Keratinocyte (primary cell): ENCODE data around the gene PACS2. TPM values are rescaled to one million over a fixed set of nuclear protein-coding genes. Genes with fewer than 3 reads are reported as not detected.
A peak's percentile ranks its signal among the peaks of the same experiment; 100 is the strongest.

Source experiments
- DNase-seq: peaks from one replicate; pipeline ENCODE4 v3.0.0-alpha.2; 2011; ENCODE audit warnings: low read depth, missing footprints, low spot score
- FAIRE-seq: peaks from 2 replicates; lab custom pipeline; 2011; peaks lifted over from hg19 to GRCh38; lab: Jason Lieb, UNC
- H2AFZ ChIP-seq: 2 replicates; pipeline ENCODE4 v1.6.0; 2012; ENCODE audit warnings: low read length, control low read depth, inconsistent platforms; ENCODE audit not compliant: control insufficient read depth
- H3K27ac ChIP-seq: 2 replicates; pipeline ENCODE4 v1.5.1; 2011; ENCODE audit warnings: low read length; ENCODE audit not compliant: control insufficient read depth, insufficient read depth
- H3K27me3 ChIP-seq: 3 replicates; pipeline ENCODE4 v1.6.0; 2011; ENCODE audit warnings: low read length; ENCODE audit not compliant: control insufficient read depth, insufficient read depth; ENCODE audit errors: extremely low read depth
- H3K36me3 ChIP-seq, 2 experiments: 2 replicates in 1 of 2; 3 replicates in 1 of 2; pipeline ENCODE4 v1.5.1; 2011; ENCODE audit warnings: low read length in 2 of 2, mild to moderate bottlenecking in 1 of 2; ENCODE audit not compliant: control insufficient read depth in 2 of 2, insufficient read depth in 2 of 2; ENCODE audit errors: extremely low read depth in 1 of 2
- H3K4me1 ChIP-seq: 3 replicates; pipeline ENCODE4 v1.5.1; 2011; ENCODE audit warnings: low read length; ENCODE audit not compliant: control insufficient read depth, insufficient read depth; ENCODE audit errors: extremely low read depth
- H3K4me2 ChIP-seq: 3 replicates; pipeline ENCODE4 v1.6.0; 2011; ENCODE audit warnings: low read depth, low read length; ENCODE audit not compliant: control insufficient read depth, insufficient read depth; ENCODE audit errors: extremely low read depth
- H3K4me3 ChIP-seq, 3 experiments: fragments of 200-600 bp in 1 of 3; sonication (generic) in 1 of 3; 2 replicates in 2 of 3; 3 replicates in 1 of 3; pipeline ENCODE4 v1.5.1; 2011 to 2016; ENCODE audit warnings: low read length in 3 of 3, mild to moderate bottlenecking in 3 of 3, control low read depth in 2 of 3, inconsistent platforms in 1 of 3, low read depth in 1 of 3, mixed read lengths in 1 of 3, mixed run types in 1 of 3, moderate library complexity in 1 of 3; ENCODE audit not compliant: control insufficient read depth in 2 of 3, insufficient read depth in 2 of 3; ENCODE audit errors: extremely low read depth in 1 of 3
- H3K79me2 ChIP-seq: 2 replicates; pipeline ENCODE4 v1.6.0; 2012; ENCODE audit warnings: low read length; ENCODE audit not compliant: control insufficient read depth, insufficient read depth
- H3K9ac ChIP-seq: 3 replicates; pipeline ENCODE4 v1.6.0; 2011; ENCODE audit warnings: low read length; ENCODE audit not compliant: control insufficient read depth, insufficient read depth; ENCODE audit errors: extremely low read depth
- H3K9me1 ChIP-seq: 3 replicates; pipeline ENCODE4 v1.6.0; 2011; ENCODE audit warnings: low read length; ENCODE audit not compliant: control insufficient read depth, insufficient read depth; ENCODE audit errors: extremely low read depth
- H3K9me3 ChIP-seq: 2 replicates; pipeline ENCODE4 v1.5.1; 2012; ENCODE audit warnings: low read depth, low read length; ENCODE audit not compliant: control insufficient read depth
- H4K20me1 ChIP-seq: 3 replicates; pipeline ENCODE4 v1.6.0; 2011; ENCODE audit warnings: low read length; ENCODE audit not compliant: control insufficient read depth, insufficient read depth; ENCODE audit errors: extremely low read depth
- EZH2 ChIP-seq: IDR thresholded peaks from one replicate; pipeline ENCODE4 v1.6.1; 2012; ENCODE audit warnings: inconsistent platforms, mild to moderate bottlenecking, low read length, moderate library complexity
- dilution Hi-C: fragments of 300-500 bp; cut with MboI; formaldehyde crosslinking; loops from one replicate; pipeline ENCODE4 v1.7.0; 2020; ENCODE audit warnings: low sequenced_read_pairs; ENCODE audit not compliant: extremely low pct_ligation_motif_present
- polyA plus RNA-seq, 5 experiments: library from polyadenylated mRNA; depleted of rRNA in 3 of 5; stranded (reverse) in 3 of 5; stranded (forward) in 1 of 5; unstranded in 1 of 5; fragments of >200 nt; gene quantifications; 1 replicate in 1 of 5; 2 replicates in 3 of 5; 3 replicates in 1 of 5; pipeline versions ENCODE4 v1.2.1 to v1.2.3, GENCODE V29; 2011 to 2012; ENCODE audit warnings: missing spikeins in 2 of 5, low read depth in 1 of 5, low replicate concordance in 1 of 5
- TF ChIP-seq, protein P1 (sequence below), 3 experiments: IDR thresholded peaks in 1 of 3; conservative IDR thresholded peaks in 1 of 3; optimal IDR thresholded peaks in 1 of 3; 2 replicates in 2 of 3; 3 replicates in 1 of 3; pipeline versions ENCODE3 to v1.5.1; 2011; ENCODE audit warnings: low read length in 3 of 3, mild to moderate bottlenecking in 3 of 3, moderate library complexity in 2 of 3, control low read depth in 1 of 3, inconsistent platforms in 1 of 3; ENCODE audit not compliant: insufficient read depth in 2 of 3; ENCODE audit errors: extremely low read depth in 1 of 3

PACS2 gene
- polyA plus RNA-seq, 1 donor (not counting 4 experiments of a cell fraction or from before 2014, with no cell fraction given) = 11.8 TPM

DNA sequence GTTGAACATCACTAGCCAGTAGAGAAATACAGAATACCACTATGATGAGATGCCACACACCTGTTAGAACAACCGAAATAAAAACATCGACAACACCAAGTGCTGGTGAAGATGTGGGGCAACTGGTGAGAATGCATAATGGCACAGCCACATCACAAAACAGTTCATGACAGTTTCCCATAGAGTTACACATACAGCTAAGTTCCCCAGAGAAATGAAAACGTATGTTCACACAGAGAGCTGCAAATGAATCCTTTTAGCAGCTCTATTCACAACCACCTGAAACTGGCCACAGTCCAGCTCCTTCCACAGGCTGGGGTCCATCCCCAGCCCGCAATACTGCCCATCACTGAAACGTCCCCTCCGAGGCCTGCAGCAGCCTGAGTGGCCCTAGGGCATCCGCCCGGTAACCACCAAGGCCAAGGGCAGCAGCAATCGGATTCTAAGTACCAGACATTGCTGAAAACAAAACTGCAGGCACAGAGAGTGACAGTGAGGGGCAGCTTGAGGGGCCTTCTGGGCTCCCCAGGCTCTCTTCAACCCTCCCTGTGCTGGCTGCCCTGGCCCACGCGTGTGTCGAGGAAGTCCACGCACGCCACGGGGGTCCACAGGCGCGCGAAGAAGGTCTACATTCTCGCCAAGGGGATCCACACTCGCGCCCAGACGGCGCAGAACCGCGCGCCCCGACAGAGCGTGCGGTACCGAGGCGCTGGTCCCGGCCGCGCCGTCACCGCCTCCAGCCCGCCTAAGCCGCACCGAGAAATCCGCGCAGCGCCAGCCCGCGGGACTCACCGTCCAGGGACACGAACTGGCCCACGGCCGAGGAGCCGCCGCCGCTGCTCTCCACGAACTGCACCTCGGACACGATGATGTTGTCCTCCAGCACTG lies 14.7 kb upstream of the PACS2 start:
- Histone ChIP-seq H3K36me3 (no peaks in the 10 kb centered on the region), H3K4me1 (peaks cover 5% of the 10 kb centered on the region), H4K20me1 (no peaks in the 10 kb centered on the region), H3K9ac (peak overlapping the region; percentile 89), H3K27me3 (no peaks in the 10 kb centered on the region), H3K4me2 (peak overlapping the region; percentile 87), H2AFZ (peak overlapping the region; percentile 95), H3K9me1 (no peaks in the 10 kb centered on the region), H3K79me2 (peaks cover 46% of the 10 kb centered on the region), H3K4me3 (peak overlapping the region; percentile 75 to 96 (median 86)), H3K27ac (peak overlapping the region; percentile 69), H3K9me3 (no peaks in the 10 kb centered on the region)
- no peak for TF ChIP-seq EZH2
- TF ChIP-seq, protein P1, sequence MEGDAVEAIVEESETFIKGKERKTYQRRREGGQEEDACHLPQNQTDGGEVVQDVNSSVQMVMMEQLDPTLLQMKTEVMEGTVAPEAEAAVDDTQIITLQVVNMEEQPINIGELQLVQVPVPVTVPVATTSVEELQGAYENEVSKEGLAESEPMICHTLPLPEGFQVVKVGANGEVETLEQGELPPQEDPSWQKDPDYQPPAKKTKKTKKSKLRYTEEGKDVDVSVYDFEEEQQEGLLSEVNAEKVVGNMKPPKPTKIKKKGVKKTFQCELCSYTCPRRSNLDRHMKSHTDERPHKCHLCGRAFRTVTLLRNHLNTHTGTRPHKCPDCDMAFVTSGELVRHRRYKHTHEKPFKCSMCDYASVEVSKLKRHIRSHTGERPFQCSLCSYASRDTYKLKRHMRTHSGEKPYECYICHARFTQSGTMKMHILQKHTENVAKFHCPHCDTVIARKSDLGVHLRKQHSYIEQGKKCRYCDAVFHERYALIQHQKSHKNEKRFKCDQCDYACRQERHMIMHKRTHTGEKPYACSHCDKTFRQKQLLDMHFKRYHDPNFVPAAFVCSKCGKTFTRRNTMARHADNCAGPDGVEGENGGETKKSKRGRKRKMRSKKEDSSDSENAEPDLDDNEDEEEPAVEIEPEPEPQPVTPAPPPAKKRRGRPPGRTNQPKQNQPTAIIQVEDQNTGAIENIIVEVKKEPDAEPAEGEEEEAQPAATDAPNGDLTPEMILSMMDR (optimal IDR thresholded peaks at IDR 0.05 in 1 of 3, IDR thresholded peaks at IDR 0.05 in 1 of 3, conservative IDR thresholded peaks at IDR 0.05 in 1 of 3; ENCODE audit: extremely low read depth in 1 of 3, insufficient read depth in 2 of 3, low read length in 3 of 3) = no peak
- dilution Hi-C loops = no loop called here
- FAIRE-seq = no peak
- no peak for DNase-seq

DNA sequence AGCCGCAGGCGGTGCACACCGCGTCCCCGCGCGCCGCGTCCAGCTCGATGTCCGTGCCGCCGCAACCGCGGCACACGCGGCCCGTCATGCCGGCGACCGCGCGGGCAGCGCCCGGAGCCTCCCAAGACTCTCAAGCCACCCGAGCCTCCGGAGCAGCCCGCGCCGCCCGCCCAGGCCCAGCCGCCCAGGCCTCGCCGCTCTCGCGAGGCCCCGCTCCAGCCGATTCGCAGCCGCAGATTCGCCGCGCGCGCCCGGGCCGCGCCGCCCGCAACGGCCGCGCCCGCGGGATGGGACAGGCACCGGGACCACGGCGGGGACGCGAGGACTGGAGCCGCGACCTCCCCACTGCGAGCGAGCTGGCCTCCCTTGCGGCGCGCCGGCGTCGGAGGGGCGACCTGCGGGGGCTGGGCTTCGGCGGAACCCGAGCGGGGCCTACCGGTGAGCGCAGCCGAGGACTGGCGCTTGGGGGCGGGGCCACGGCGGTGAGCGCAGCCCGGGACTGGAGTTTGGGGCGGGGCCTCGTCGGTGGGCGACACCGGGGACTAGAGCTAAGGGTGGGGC lies 13.9 kb upstream of the PACS2 start, which contains the start of gene BRF1:
TSS of gene BRF1 (minus strand) at position 460 of the 561 bp plus-strand sequence. CDS start at position 88, 372 bp downstream.
- H3K9me1 ChIP-seq = no peaks in the 10 kb centered on the region
- H3K79me2 ChIP-seq = peaks cover 40% of the 10 kb centered on the region
- dilution Hi-C loops = no loop called here
- H3K36me3 ChIP-seq = no peaks in the 10 kb centered on the region
- FAIRE-seq = no peak
- peak within 1 kb of the TSS; percentile 75 to 96 (median 86) for H3K4me3 ChIP-seq
- peak within 1 kb of the TSS; percentile 89 for H3K9ac ChIP-seq
- H3K27me3 ChIP-seq = no peaks in the 10 kb centered on the region
- no peaks in the 10 kb centered on the region for H4K20me1 ChIP-seq
- TF ChIP-seq, protein P1 (optimal IDR thresholded peaks at IDR 0.05 in 1 of 3, IDR thresholded peaks at IDR 0.05 in 1 of 3, conservative IDR thresholded peaks at IDR 0.05 in 1 of 3; ENCODE audit: extremely low read depth in 1 of 3, insufficient read depth in 2 of 3, low read length in 3 of 3) = no peak
- TF ChIP-seq EZH2 = no peak
- peak within 1 kb of the TSS; percentile 96 for H2AFZ ChIP-seq
- H3K27ac ChIP-seq = peak within 1 kb of the TSS; percentile 69
- H3K4me1 ChIP-seq = peaks cover 5% of the 10 kb centered on the region
- peak; percentile 44 for DNase-seq
- H3K9me3 ChIP-seq = no peaks in the 10 kb centered on the region
- peak within 1 kb of the TSS; percentile 87 for H3K4me2 ChIP-seq
